Activated CD4-positive, alpha-beta T cell treated with anti-CD3 and anti-CD28 coated beads, Interleukin-2, amount 50 U/mL, for 24 hours (primary cell): ENCODE results near the gene RPL28.

ENCODE experiments used
- DNase-seq, 2 donors: peaks; one replicate each; pipeline ENCODE4 v3.0.0-alpha.2; 2020; ENCODE audit warnings: low read depth in 1 of 2, low spot score in 1 of 2

Gene RPL28

DNA sequence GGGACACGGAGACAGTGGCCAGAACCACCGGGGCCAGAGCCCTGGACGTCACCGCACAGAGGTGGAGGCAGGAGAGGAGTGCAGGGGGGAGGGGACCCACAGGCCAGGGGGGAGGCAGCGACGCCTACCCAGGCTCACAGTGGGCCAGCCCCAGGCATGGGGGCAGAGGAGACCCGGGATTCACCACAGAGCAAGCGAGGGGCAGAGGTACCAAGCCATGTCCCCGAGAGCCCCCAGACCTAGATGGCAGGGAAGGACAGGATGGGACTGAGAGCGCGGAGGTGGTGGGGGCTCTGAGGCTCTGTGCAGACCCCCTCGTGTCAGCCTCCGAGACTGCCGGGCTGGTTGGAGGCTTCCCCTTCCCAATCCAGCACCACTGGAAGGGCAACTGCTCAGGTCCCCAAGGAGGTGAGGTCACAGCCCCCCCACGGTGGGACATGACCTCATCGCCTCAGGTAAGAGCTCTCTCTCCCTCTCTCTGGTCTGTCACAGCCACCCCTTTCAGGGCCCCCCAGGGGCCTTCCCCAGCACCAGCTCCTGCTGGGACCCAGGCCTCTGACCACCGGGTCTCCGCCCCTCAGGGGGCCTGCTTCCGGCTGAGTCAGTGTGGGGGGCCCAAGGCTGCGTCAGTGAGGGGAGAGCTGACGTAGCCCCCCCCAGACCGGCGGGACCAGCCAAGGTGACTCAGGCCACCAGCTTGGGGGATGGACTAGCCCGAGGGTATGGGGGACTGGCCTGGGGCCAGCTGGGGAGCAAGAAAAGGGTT lies 13.2 kb upstream of the RPL28 start:
- DNase-seq, result no peak

GRCh38 chr19:55373306-55373992 lies 12.3 kb upstream of the RPL28 start:
- no peak for DNase-seq

- DNase-seq, result no peak
Measured at GRCh38 chr19:55373993-55374757, 11.6 kb upstream of the RPL28 start.

DNA sequence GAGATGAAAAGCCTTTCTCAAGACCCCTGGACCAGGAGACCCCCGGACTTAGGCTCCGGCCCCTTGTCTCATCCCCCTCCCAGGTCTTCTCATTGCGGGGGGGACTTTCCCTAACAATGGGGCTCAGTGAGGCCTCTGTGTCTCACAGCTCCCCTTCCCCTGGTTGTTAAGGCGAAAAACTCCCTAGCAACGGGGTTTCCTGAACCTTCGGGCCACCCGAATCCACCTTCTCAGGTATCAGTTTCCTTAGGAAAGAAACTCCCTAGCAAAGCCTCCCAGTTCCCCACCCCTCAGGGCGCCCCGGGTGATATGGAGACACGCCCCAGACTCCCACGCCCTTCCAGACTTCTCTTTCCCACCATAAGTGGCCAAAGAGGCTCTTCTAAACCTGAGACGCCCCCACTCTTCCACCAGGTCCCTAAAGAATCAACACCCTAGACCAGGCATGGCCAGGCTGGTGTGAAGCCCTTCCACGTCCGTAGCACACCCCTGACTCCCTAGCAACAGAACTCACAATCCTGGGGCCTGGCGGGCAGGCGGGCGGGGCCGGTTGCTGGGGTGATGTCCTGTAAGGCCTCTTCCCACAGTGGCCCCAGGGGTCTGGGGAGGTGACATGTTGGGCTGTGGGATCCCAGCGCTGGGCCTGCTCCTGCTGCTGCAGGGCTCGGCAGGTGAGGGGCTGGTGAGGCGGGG lies 9.3 kb upstream of the RPL28 start, which contains the start of gene TMEM190:
TSS of gene TMEM190 (plus strand) at position 586 of the 693 bp plus-strand sequence. CDS start at position 614, 28 bp downstream.
- DNase-seq, result no peak

- no peak for DNase-seq
Measured at GRCh38 chr19:55377356-55378131, 8.2 kb upstream of the RPL28 start.

DNA sequence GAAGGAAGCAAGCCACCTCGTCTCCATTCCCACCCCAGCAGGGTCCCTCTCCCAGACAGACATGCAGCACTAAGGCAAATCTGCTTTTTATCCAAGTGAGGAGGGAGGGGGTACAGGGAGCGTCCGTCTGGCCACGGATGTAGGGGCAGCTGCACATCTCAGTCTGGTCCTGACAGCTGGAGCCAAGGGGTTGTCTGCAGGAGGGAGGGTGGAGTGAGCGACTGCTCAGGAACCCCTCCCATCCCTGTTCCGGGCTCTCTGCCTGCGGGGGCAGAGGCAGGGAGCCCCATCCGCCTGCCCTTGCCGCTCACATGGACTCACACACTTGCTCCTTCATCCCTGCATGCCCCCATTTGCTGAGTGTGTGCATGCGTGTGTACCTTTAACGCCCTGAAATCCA lies 6.6 kb upstream of the RPL28 start:
- no peak for DNase-seq

DNA sequence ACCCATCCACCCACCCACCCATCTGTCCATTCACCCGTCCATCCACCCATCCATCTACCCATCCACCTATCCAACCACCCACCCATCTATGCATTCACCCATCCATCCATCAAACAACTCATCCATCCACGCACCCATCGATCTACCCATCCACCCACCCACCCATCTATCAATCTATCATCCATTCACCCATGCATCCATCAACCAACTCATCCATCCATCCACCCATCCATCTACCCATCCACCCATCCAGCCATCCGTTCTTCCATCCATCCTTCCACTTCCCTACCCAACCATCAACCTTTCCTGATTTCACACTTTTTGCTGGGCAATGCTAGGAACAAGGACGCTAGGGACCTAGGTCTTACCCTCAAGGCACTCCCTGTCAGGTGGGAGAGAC lies 3.7 kb upstream of the RPL28 start:
- DNase-seq, result no peak

GRCh38 chr19:55382522-55383054 lies 3.1 kb upstream of the RPL28 start:
- DNase-seq, result no peak

DNA sequence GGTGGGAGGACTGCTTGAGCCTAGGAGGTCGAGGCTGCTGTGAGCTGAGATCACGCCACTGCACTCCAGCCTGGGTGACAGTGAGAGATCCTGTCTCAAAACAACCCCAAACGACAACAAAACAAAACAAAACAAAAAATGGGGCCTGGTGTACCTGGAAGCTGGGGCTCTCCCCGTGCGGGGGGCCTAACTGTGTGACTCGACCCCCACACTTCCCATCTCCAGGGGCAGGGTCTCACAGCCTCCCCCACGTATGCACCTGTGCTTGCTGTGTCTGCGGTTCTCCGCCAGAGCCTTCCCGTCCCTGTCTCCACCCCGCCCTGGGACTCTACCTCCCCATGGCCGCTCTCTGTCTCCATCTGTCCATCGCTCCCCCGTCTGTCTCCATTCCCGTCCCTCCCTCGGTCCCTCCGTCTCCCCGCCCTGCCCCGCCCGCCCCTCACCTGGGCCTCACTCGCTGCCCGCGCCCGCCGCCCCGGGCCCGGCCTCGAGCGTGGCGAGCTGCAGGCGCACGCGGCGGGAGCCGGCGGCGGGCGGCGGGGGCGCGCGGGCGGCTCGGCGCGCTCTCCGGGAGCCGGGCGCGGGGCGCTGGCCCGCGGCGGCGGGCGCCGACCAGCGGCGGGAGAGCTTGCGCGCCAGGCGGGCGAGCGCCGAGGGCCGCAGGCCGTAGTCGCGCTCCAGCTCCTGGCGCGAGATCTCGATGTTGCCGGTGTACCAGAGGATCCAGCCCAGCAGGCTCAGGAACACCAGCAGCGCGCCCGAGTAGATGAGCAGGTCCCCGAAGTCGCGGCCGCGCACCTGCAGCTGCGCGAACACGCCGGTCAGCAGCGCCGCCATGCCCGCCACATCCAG lies 2.2 kb upstream of the RPL28 start:
- DNase-seq, result no peak

- DNase-seq, result no peak
Measured at GRCh38 chr19:55384131-55384919, 1.4 kb upstream of the RPL28 start, which contains the start of gene TMEM238. Gene TMEM238 (minus strand): TSS chr19:55384292. CDS start chr19:55384259, 33 bp downstream.

GRCh38 chr19:55384920-55385723 lies 610 bp upstream of the RPL28 start:
- peak; percentile 82 to 94 for DNase-seq

DNA sequence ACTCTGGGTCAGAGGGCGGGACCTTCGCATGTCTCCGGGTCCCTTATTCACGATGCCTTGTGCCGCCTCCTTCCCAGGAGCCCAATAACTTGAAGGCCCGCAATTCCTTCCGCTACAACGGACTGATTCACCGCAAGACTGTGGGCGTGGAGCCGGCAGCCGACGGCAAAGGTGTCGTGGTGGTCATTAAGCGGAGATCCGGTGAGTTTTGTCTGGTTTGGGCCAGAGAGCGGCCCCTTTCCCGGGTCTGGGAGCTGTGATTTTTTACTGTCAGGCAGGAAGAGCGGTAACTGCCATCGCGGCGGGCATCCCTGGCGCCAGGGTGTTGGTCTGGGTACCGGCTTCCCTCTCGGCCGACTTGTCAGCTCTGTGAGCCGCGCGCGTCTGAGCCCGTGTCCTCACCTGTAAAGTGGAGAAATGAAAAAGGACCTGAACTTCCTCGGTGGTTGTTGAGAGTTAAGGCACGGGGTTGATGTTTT lies 800 bp downstream of the RPL28 start:
- DNase-seq, result no peak

DNA sequence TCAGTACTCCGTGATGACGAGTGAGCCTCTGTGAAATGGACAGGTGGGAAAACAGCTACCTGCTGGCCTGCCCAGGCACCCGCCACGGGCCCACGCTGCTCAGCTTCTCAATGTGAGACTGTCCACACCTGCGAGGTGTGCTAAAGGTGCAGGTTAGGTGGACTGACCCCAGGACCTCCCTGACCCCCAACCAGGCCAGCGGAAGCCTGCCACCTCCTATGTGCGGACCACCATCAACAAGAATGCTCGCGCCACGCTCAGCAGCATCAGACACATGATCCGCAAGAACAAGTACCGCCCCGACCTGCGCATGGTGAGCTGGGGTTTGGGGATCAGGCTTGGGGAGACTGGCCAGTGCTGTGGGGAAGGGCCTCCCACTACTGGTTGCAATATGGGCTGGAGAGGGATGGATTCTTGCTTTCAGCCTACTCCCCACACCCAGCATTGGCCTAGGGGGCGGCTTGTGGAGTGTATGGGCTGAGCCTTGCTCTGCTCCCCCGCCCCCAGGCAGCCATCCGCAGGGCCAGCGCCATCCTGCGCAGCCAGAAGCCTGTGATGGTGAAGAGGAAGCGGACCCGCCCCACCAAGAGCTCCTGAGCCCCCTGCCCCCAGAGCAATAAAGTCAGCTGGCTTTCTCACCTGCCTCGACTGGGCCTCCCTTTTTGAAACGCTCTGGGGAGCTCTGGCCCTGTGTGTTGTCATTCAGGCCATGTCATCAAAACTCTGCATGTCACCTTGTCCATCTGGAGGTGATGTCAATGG lies 2.2 kb downstream of the RPL28 start:
- no peak for DNase-seq

DNA sequence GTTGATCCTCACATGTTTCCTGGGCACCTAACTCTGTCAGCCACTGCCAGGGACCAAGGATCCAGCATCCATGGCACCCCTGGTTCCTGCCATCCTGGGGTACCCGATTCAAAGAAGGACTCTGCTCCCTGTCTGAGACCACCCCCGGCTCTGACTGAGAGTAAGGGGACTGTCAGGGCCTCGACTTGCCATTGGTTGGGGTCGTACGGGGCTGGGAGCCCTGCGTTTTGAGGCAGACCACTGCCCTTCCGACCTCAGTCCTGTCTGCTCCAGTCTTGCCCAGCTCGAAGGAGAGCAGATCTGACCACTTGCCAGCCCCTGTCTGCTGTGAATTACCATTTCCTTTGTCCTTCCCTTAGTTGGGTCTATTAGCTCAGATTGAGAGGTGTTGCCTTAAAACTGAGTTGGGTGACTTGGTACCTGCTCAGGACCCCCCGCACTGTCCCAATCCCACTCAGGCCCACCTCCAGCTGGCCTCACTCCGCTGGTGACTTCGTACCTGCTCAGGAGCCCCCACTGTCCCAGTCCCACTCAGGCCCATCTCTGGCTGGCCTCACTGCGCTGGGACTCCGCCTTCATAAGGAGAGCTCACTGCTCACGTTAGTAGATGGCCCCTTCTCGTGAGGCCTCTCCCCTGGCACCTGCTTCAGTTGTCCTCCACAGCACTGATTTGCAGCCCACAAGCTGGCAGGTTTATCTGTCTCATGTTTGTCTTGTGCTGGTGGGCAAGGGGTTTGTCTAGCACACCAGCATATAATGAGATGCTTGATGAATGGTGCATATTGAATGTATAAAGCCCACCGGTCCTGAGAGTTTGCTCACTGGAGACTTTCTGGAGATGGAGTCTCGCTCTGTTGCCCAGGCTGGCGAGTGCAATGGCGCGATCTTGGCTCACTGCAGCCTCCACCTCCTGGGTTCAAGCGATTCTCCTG lies 3.9 kb downstream of the RPL28 start:
- DNase-seq, result no peak

- no peak for DNase-seq
Measured at GRCh38 chr19:55390461-55390880, 4.7 kb downstream of the RPL28 start.
